Measurements from ENCODE around the gene S100A5. TPM values are rescaled to one million over a fixed set of nuclear protein-coding genes. Genes with fewer than 3 reads are reported as not detected.

The S100A5 gene
- total RNA-seq, 2 donors from 2014 or later = not detected

DNA sequence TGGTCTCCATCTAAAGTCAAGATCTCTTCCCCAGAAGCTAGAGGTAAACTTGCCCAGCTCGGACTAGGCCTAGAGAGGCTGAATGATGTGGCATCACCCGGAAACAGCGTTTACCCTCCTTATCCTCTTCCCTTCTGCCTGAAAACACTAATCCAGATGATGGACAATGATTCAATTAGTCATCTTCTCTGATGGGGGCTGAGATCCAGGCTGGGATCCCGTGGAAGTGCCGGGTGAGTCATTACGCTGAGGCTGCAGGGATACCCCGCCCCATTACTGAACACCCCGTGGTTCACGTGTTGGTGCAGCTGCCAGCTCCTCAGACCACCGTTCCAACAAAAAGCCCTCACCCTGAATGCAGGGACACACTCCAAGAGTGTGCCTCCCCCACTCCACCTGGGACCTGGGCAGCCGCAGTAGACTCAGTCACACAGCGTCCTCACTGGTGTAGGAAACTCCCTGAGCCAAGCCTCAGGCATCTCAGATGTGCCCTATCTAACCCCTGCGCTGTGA, 7.0 kb downstream of the S100A5 start:
- Histone ChIP-seq H3K36me3 (replicated peaks in 1 of 2; ENCODE audit: insufficient read depth in 1 of 2, low read depth in 2 of 2) (no peaks in the 10 kb centered on the region), H3K27ac (peak overlapping the region in 3 of 4 donors; percentile 85 to 88 (median 86)), H3K4me3 (no peak overlapping the region), H3K27me3 (no peaks in the 10 kb centered on the region), H3K9me3 (no peaks in the 10 kb centered on the region), H3K4me1 (peaks cover 43% of the 10 kb centered on the region)
- no peak for ATAC-seq
- TF ChIP-seq, protein P1, sequence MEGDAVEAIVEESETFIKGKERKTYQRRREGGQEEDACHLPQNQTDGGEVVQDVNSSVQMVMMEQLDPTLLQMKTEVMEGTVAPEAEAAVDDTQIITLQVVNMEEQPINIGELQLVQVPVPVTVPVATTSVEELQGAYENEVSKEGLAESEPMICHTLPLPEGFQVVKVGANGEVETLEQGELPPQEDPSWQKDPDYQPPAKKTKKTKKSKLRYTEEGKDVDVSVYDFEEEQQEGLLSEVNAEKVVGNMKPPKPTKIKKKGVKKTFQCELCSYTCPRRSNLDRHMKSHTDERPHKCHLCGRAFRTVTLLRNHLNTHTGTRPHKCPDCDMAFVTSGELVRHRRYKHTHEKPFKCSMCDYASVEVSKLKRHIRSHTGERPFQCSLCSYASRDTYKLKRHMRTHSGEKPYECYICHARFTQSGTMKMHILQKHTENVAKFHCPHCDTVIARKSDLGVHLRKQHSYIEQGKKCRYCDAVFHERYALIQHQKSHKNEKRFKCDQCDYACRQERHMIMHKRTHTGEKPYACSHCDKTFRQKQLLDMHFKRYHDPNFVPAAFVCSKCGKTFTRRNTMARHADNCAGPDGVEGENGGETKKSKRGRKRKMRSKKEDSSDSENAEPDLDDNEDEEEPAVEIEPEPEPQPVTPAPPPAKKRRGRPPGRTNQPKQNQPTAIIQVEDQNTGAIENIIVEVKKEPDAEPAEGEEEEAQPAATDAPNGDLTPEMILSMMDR (IDR thresholded peaks at IDR 0.05) = no peak
- no peak for TF ChIP-seq POLR2A (IDR thresholded peaks at IDR 0.05)
- intact Hi-C loops (cut with DNase I) = no loop called here
- WGBS, 2 donors = 53 to 54% methylated on average over 11 to 13 of the region's 13 CpGs
- no peak for DNase-seq

DNA sequence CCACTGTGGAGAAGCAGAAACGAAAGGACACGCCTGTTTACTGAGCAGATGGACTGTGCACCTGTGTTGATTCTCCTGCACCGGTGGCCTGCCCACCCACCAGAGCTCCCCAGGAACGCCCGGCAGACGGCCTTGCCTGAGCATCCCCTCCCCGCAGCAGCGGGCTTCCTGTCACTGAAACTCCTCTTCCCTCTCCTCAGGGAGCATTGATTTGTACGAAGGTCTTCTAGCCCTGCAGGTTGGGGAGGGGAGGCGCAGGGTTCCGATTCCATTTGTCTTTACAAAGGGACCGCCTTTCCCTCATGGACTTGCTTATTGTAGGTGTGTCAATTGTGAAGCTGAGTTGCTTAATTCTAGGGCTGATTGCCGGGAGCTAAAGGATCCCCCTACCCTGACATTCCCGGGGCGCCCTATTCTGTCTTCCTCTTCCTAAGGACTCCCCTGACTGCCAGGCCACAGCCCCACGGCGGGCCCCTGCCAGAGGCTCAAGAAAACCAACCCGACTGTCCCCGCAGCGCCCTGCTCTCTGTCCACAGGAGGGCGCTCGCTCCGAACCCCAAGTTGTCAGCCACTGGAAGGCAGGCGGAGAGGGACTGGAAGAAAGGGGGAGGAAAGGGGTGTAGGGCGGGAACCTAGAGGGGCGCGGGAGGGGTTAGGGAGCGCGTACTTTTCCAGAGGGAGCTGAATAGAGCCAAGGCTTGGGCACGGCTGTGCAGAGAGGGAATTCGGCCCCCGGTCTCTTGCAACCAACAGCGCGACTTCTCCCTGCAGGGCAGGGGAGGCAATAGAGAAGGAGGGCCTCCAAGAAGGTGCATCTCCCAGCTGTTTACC, 7.8 kb downstream of the S100A5 start:
- intact Hi-C loops (cut with DNase I) = no loop called here
- Histone ChIP-seq H3K9me3 (no peaks in the 10 kb centered on the region), H3K36me3 (replicated peaks in 1 of 2; ENCODE audit: insufficient read depth in 1 of 2, low read depth in 2 of 2) (no peaks in the 10 kb centered on the region), H3K4me1 (peaks cover 35% of the 10 kb centered on the region), H3K27ac (peak overlapping the region in 3 of 4 donors; percentile 39 to 88 (median 85)), H3K4me3 (no peak overlapping the region), H3K27me3 (no peaks in the 10 kb centered on the region)
- DNase-seq (peak; percentile 64 to 77 (median 76)), ATAC-seq (peak; percentile 61)
- 28 to 37% methylated on average over 32 to 34 of the region's 34 CpGs for WGBS, 2 donors
- TF ChIP-seq, protein P1 (IDR thresholded peaks at IDR 0.05) = peak; percentile 58 to 84 (median 75)
- TF ChIP-seq POLR2A (IDR thresholded peaks at IDR 0.05) = no peak

DNA sequence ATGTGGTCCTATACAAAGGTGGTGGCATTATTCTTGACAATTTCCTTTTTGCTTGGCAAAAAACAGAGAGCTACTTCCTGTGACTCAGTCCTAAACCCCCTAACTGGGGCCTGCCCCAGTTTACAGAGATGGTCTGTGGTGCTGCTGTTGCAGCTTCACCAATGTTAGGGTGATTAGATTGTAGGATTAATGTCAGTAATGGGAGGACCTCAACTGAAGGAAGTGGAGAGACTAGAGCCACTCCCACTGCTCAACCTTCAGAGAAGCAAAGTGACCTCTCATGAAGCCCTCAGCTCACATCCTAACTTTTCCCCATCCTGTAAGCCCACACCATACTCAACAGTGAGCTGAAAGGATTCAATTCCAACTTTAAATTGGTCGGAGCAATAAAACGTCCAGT, 8.6 kb downstream of the S100A5 start:
- peaks cover 35% of the 10 kb centered on the region for H3K4me1 ChIP-seq
- ATAC-seq (no peak), DNase-seq (no peak)
- WGBS, 2 donors = 66 to 67% methylated on average over 2 of the region's 2 CpGs
- intact Hi-C loops (cut with DNase I) = no loop called here
- H3K36me3 ChIP-seq (replicated peaks in 1 of 2; ENCODE audit: insufficient read depth in 1 of 2, low read depth in 2 of 2) = no peaks in the 10 kb centered on the region
- no peak for TF ChIP-seq POLR2A (IDR thresholded peaks at IDR 0.05)
- TF ChIP-seq, protein P1 (IDR thresholded peaks at IDR 0.05) = no peak
- no peaks in the 10 kb centered on the region for H3K27me3 ChIP-seq
- no peak overlapping the region for H3K27ac ChIP-seq
- no peak overlapping the region for H3K4me3 ChIP-seq
- H3K9me3 ChIP-seq = no peaks in the 10 kb centered on the region

DNA sequence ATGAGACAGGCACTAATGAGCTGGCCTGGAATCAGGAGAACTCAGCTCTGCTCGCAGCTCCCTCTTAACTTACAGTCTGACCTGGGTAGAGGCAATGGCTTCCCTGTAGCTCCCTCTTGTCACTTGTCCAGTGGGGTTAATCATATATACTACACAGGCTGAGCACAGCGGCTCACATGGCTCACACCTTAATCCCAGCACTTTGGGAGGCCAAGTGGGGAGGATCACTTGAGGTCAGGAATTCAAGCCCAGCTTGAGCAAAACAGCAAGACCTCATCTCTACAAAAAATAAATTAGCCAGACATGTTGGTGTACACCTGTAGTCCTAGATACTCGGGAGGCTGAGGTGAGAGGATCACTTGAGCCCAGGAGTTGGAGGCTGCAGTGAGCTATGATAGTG, 9.1 kb downstream of the S100A5 start:
- WGBS, 2 donors = 72 to 83% methylated on average over 3 of the region's 3 CpGs
- TF ChIP-seq POLR2A (IDR thresholded peaks at IDR 0.05) = no peak
- TF ChIP-seq, protein P1 (IDR thresholded peaks at IDR 0.05) = no peak
- intact Hi-C loops (cut with DNase I) = no loop called here
- Histone ChIP-seq H3K4me3 (no peak overlapping the region), H3K27me3 (no peaks in the 10 kb centered on the region), H3K36me3 (replicated peaks in 1 of 2; ENCODE audit: insufficient read depth in 1 of 2, low read depth in 2 of 2) (no peaks in the 10 kb centered on the region), H3K9me3 (no peaks in the 10 kb centered on the region), H3K27ac (no peak overlapping the region), H3K4me1 (peaks cover 31% of the 10 kb centered on the region)
- ATAC-seq = no peak
- no peak for DNase-seq

All from body of pancreas (tissue), 4 donors.